Spleen (tissue), 11 donors: ENCODE measurements around the gene LAMTOR2. TPM values are rescaled to one million over a fixed set of nuclear protein-coding genes. Genes with fewer than 3 reads are reported as not detected.

ENCODE experiments used
- DNase-seq: peaks from one replicate; pipeline ENCODE4 v3.0.0-alpha.2; 2020
- H3K27ac ChIP-seq, 8 donors: fragments of 200-600 bp; sonication (generic) in 7 of 8; 1 replicate in 4 of 8; 2 replicates in 4 of 8; pipeline versions ENCODE4 v1.5.0 to v1.8.0; 2016 to 2021; ENCODE audit warnings: inconsistent platforms in 4 of 8, mild to moderate bottlenecking in 4 of 8, moderate library complexity in 1 of 8
- H3K27me3 ChIP-seq, 7 donors: fragments of 200-600 bp; sonication (generic) in 6 of 7; replicated peaks in 1 of 7; 1 replicate in 4 of 7; 2 replicates in 3 of 7; pipeline versions ENCODE4 v1.5.0 to v1.8.0; 2016 to 2021; ENCODE audit warnings: inconsistent platforms in 3 of 7, mild to moderate bottlenecking in 1 of 7
- H3K36me3 ChIP-seq, 6 donors: fragments of 200-600 bp; sonication (generic) in 5 of 6; 1 replicate in 4 of 6; 2 replicates in 2 of 6; pipeline versions ENCODE4 v1.5.0 to v1.8.0; 2016 to 2021; ENCODE audit warnings: inconsistent platforms in 2 of 6
- H3K4me1 ChIP-seq, 6 donors: fragments of 200-600 bp; sonication (generic) in 5 of 6; 1 replicate in 3 of 6; 2 replicates in 3 of 6; pipeline versions ENCODE4 v1.5.0 to v1.8.0; 2016 to 2021; ENCODE audit warnings: inconsistent platforms in 3 of 6
- H3K4me3 ChIP-seq, 8 donors: fragments of 200-600 bp; sonication (generic) in 7 of 8; 1 replicate in 4 of 8; 2 replicates in 4 of 8; pipeline versions ENCODE4 v1.5.0 to v1.8.0; 2016 to 2021; ENCODE audit warnings: inconsistent platforms in 4 of 8, mild to moderate bottlenecking in 4 of 8, moderate library complexity in 2 of 8
- H3K9me3 ChIP-seq, 8 donors: fragments of 200-600 bp; sonication (generic) in 7 of 8; 1 replicate in 4 of 8; 2 replicates in 4 of 8; pipeline versions ENCODE4 v1.5.0 to v1.8.0; 2016 to 2021; ENCODE audit warnings: inconsistent platforms in 4 of 8
- POLR2A ChIP-seq, 3 donors: fragments of 450-650 bp; IDR thresholded peaks; one replicate each; pipeline ENCODE4 v1.5.1; 2017; ENCODE audit warnings: antibody characterized with exemption in 3 of 3, mild to moderate bottlenecking in 1 of 3
- POLR2AphosphoS5 ChIP-seq, 3 donors: sonication (generic); formaldehyde crosslinking; IDR thresholded peaks; one replicate each; pipeline ENCODE4 v1.5.1; 2017; ENCODE audit warnings: antibody characterized with exemption in 3 of 3
- WGBS, 5 donors: extraction: QIAGEN DNeasy Blood & Tissue Kit in 3 of 5; methylation state at CpG; one replicate each; pipeline versions ENCODE4 v1.1.5 to v1.1.7; 2013 to 2018; 5-methylcytosine and 5-hydroxymethylcytosine counted together
- intact Hi-C: fragments of 100-400 bp; cut with DNase I; formaldehyde crosslinking; loops from one replicate; pipeline ENCODE4 v1.15.0; 2023; ENCODE audit warnings: low total_unique reads
- polyA plus RNA-seq, 3 donors: library from polyadenylated mRNA; stranded (reverse); fragments of 200-250 nt; gene quantifications; one replicate each; pipeline ENCODE4 v1.2.1, GENCODE V29; 2013
- total RNA-seq, 7 donors: library from RNA; depleted of rRNA in 3 of 7; stranded (reverse); fragments of >200 nt in 3 of 7; fragmentation: NEBNext Ultra II Directional in 4 of 7; extraction: Animal tissue kit (Norgen Biotek cat#: 25700) in 4 of 7; gene quantifications; one replicate each; pipeline versions ENCODE4 v1.1.0 to v1.2.1, GENCODE V29; 2016 to 2021
- TF ChIP-seq, protein P1 (sequence below), 11 experiments: fragments of 200-600 bp in 7 of 11; fragments of 450-650 bp in 4 of 11; sonication (generic) in 4 of 11; IDR thresholded peaks in 8 of 11; conservative IDR thresholded peaks in 3 of 11; 1 replicate in 7 of 11; 2 replicates in 4 of 11; pipeline versions ENCODE4 v1.4.0 to v1.8.0; 2016 to 2021; ENCODE audit warnings: antibody characterized with exemption in 11 of 11, inconsistent platforms in 4 of 11, mild to moderate bottlenecking in 1 of 11
- donor health status: healthy with polysubstance abuse.
- donor health status: DM: no; HTN: no; CAD: no; lungs with moderate emphysema.
- donor health status: DM: no; HTN: no; CAD: no.
- donor health status: Bipolar disorder and iron deficiency.
- donor health status: healthy.
- donor health status: DM: no; HTN: no; CAD: no.
- donor health status: DM: yes; HTN: yes; CAD: no.

The LAMTOR2 gene
- total and polyA plus RNA-seq, 10 donors = 29.5 to 121 (median 44.7) TPM

GRCh38 chr1:156045076-156045475, 9.5 kb upstream of the LAMTOR2 start:
- H3K4me3 ChIP-seq = no peak overlapping the region
- H3K27ac ChIP-seq = no peak overlapping the region
- H3K4me1 ChIP-seq = peaks cover 0 to 1% (median 0%) of the 10 kb centered on the region in 6 donors
- TF ChIP-seq, protein P1, sequence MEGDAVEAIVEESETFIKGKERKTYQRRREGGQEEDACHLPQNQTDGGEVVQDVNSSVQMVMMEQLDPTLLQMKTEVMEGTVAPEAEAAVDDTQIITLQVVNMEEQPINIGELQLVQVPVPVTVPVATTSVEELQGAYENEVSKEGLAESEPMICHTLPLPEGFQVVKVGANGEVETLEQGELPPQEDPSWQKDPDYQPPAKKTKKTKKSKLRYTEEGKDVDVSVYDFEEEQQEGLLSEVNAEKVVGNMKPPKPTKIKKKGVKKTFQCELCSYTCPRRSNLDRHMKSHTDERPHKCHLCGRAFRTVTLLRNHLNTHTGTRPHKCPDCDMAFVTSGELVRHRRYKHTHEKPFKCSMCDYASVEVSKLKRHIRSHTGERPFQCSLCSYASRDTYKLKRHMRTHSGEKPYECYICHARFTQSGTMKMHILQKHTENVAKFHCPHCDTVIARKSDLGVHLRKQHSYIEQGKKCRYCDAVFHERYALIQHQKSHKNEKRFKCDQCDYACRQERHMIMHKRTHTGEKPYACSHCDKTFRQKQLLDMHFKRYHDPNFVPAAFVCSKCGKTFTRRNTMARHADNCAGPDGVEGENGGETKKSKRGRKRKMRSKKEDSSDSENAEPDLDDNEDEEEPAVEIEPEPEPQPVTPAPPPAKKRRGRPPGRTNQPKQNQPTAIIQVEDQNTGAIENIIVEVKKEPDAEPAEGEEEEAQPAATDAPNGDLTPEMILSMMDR (IDR thresholded peaks at IDR 0.05 in 8 of 11, conservative IDR thresholded peaks at IDR 0.05 in 3 of 11) = no peak
- TF ChIP-seq POLR2A (IDR thresholded peaks at IDR 0.05) (no peak), POLR2AphosphoS5 (IDR thresholded peaks at IDR 0.05) (no peak)
- no peak for DNase-seq
- 78 to 84% (median 83%) methylated on average over 4 of the region's 4 CpGs for WGBS, 5 donors
- intact Hi-C loops = no loop called here
- peaks cover 0 to 90% (median 46%) of the 10 kb centered on the region in 6 donors for H3K36me3 ChIP-seq
- H3K27me3 ChIP-seq = no peaks in the 10 kb centered on the region
- H3K9me3 ChIP-seq = no peaks in the 10 kb centered on the region

- no peak for DNase-seq
- intact Hi-C loops = no loop called here
- TF ChIP-seq, protein P1 (IDR thresholded peaks at IDR 0.05 in 8 of 11, conservative IDR thresholded peaks at IDR 0.05 in 3 of 11) = no peak
- TF ChIP-seq POLR2A (IDR thresholded peaks at IDR 0.05) (no peak), POLR2AphosphoS5 (IDR thresholded peaks at IDR 0.05) (no peak)
Observed at GRCh38 chr1:156048663-156049258, 5.8 kb upstream of the LAMTOR2 start.

GRCh38 chr1:156050376-156050775, 4.2 kb upstream of the LAMTOR2 start:
- no peaks in the 10 kb centered on the region for H3K27me3 ChIP-seq
- intact Hi-C loops = no loop called here
- H3K27ac ChIP-seq = no peak overlapping the region
- TF ChIP-seq, protein P1 (IDR thresholded peaks at IDR 0.05 in 8 of 11, conservative IDR thresholded peaks at IDR 0.05 in 3 of 11) = no peak
- TF ChIP-seq POLR2AphosphoS5 (IDR thresholded peaks at IDR 0.05) (no peak), POLR2A (IDR thresholded peaks at IDR 0.05) (no peak)
- no peak overlapping the region for H3K4me3 ChIP-seq
- no peaks in the 10 kb centered on the region for H3K9me3 ChIP-seq
- DNase-seq = no peak
- H3K36me3 ChIP-seq = peaks cover 0 to 50% (median 20%) of the 10 kb centered on the region in 6 donors
- whole genome bisulfite sequencing, 5 donors = 32 to 89% (median 81%) methylated on average over 2 to 4 of the region's 4 CpGs
- peaks cover 7 to 36% (median 15%) of the 10 kb centered on the region in 6 donors for H3K4me1 ChIP-seq

More at GRCh38 chr1:156048663-156049258, 5.8 kb upstream of the LAMTOR2 start:
- 67 to 98% (median 75%) methylated on average over 3 of the region's 3 CpGs for WGBS, 5 donors
- H3K27ac ChIP-seq = no peak overlapping the region
- H3K4me1 ChIP-seq = peaks cover 5 to 31% (median 11%) of the 10 kb centered on the region in 6 donors
- H3K4me3 ChIP-seq = no peak overlapping the region
- no peaks in the 10 kb centered on the region for H3K27me3 ChIP-seq
- peaks cover 0 to 66% (median 21%) of the 10 kb centered on the region in 6 donors for H3K36me3 ChIP-seq
- H3K9me3 ChIP-seq = no peaks in the 10 kb centered on the region

GRCh38 chr1:156051011-156051725, 3.4 kb upstream of the LAMTOR2 start:
- H3K36me3 ChIP-seq = peaks cover 0 to 53% (median 21%) of the 10 kb centered on the region in 6 donors
- H3K9me3 ChIP-seq = no peaks in the 10 kb centered on the region
- no peaks in the 10 kb centered on the region for H3K27me3 ChIP-seq
- DNase-seq = no peak
- H3K4me3 ChIP-seq = no peak overlapping the region
- H3K27ac ChIP-seq = no peak overlapping the region
- TF ChIP-seq POLR2AphosphoS5 (IDR thresholded peaks at IDR 0.05) (no peak), POLR2A (IDR thresholded peaks at IDR 0.05) (no peak)
- TF ChIP-seq, protein P1 (IDR thresholded peaks at IDR 0.05 in 8 of 11, conservative IDR thresholded peaks at IDR 0.05 in 3 of 11) = no peak
- intact Hi-C loops = no loop called here
- peaks cover 13 to 44% (median 23%) of the 10 kb centered on the region in 6 donors for H3K4me1 ChIP-seq
- WGBS, 5 donors = 93 to 98% (median 95%) methylated on average over 7 of the region's 7 CpGs
